HepG2 (cell line): ENCODE measurements around the gene ARL5C. TPM values are rescaled to one million over a fixed set of nuclear protein-coding genes. Genes with fewer than 3 reads are reported as not detected.

Experiments
- DMAP1 ChIP-seq: IDR thresholded peaks from 2 replicates; pipeline ENCODE4 v1.6.1; 2016
- DZIP1 ChIP-seq: sonication (generic); formaldehyde crosslinking; IDR thresholded peaks from 2 replicates; pipeline ENCODE4 v1.5.0; 2020; ENCODE audit warnings: mild to moderate bottlenecking, missing genetic modification reagents
- GZF1 ChIP-seq: sonication (generic); formaldehyde crosslinking; IDR thresholded peaks from 2 replicates; pipeline ENCODE4 v1.5.1; 2020; ENCODE audit warnings: mild to moderate bottlenecking, missing genetic modification reagents
- NFE2 ChIP-seq: sonication (generic); formaldehyde crosslinking; IDR thresholded peaks from 2 replicates; pipeline ENCODE4 v1.4.0; 2020; ENCODE audit warnings: missing genetic modification reagents
- TGIF2 ChIP-seq: IDR thresholded peaks from 2 replicates; pipeline ENCODE4 v1.6.1; 2016; ENCODE audit warnings: control low read depth, missing compliant biosample characterization
- TOE1 ChIP-seq: sonication (generic); formaldehyde crosslinking; IDR thresholded peaks from 2 replicates; pipeline ENCODE4 v1.4.0; 2020; ENCODE audit warnings: mild to moderate bottlenecking, missing genetic modification reagents
- ZBED4 ChIP-seq: sonication (generic); formaldehyde crosslinking; IDR thresholded peaks from 2 replicates; pipeline ENCODE4 v1.4.0; 2020; ENCODE audit warnings: missing genetic modification reagents, borderline replicate concordance
- ZBTB26 ChIP-seq: IDR thresholded peaks from 2 replicates; pipeline ENCODE4 v1.6.1; 2016; ENCODE audit warnings: missing compliant biosample characterization, missing genetic modification reagents, borderline replicate concordance
- ZEB1 ChIP-seq: IDR thresholded peaks from 2 replicates; pipeline ENCODE4 v1.6.1; 2012; ENCODE audit warnings: mild to moderate bottlenecking, low read depth, inconsistent platforms; ENCODE audit not compliant: insufficient replicate concordance
- ZFP36L2 ChIP-seq: sonication (generic); formaldehyde crosslinking; IDR thresholded peaks from 2 replicates; pipeline ENCODE4 v1.4.0; 2020; ENCODE audit warnings: missing genetic modification reagents
- ZFX ChIP-seq: sonication (generic); formaldehyde crosslinking; IDR thresholded peaks from 2 replicates; pipeline ENCODE4 v1.4.0; 2020; ENCODE audit warnings: mild to moderate bottlenecking, low read depth, missing genetic modification reagents, moderate library complexity
- ZNF646 ChIP-seq: sonication (generic); formaldehyde crosslinking; IDR thresholded peaks from 2 replicates; pipeline ENCODE4 v1.9.0; 2021; ENCODE audit warnings: mild to moderate bottlenecking, missing genetic modification reagents
- polyA plus RNA-seq, 8 experiments: library from polyadenylated mRNA; depleted of rRNA in 3 of 8; stranded (reverse) in 7 of 8; unstranded in 1 of 8; fragments of >200 nt; fragmentation: Illumina TruSeq in 4 of 8; extraction: Trizol in 4 of 8; gene quantifications; 2 replicates each; pipeline versions ENCODE4 v1.2.1 to v1.2.3, GENCODE V29; 2011 to 2016; ENCODE audit warnings: low read depth in 4 of 8, missing spikeins in 1 of 8, mixed read lengths in 1 of 8; ENCODE audit not compliant: insufficient read depth in 1 of 8
- total RNA-seq, 5 experiments: library from RNA; depleted of rRNA; stranded (reverse); fragments of >200 nt; fragmentation: Illumina TruSeq; extraction: Trizol; gene quantifications; 2 replicates each; pipeline ENCODE4 v1.2.3, GENCODE V29; 2016; ENCODE audit warnings: low read depth in 1 of 5

Gene ARL5C
- total and polyA plus RNA-seq, 2 of the 13 experiments (the other 11 are each of a cell fraction or from before 2014, with no cell fraction given), result not detected

GRCh38 chr17:39197380-39198185 lies 31.6 kb upstream of the ARL5C start, which contains the start of gene CACNB1 (continued):
- TF ChIP-seq ZBTB26 (CRISPR knock-in tag) (no peak; the same call in 1 of the 2 replicates), ZEB1 (no peak), ZNF646 (CRISPR knock-in tag) (no peak), GZF1 (CRISPR knock-in tag) (no peak), TOE1 (CRISPR knock-in tag) (no peak), ZFP36L2 (CRISPR knock-in tag) (no peak), ZFX (CRISPR knock-in tag) (peak; percentile 62; the same call in 1 of the 2 replicates), DZIP1 (CRISPR knock-in tag) (no peak), TGIF2 (CRISPR knock-in tag) (no peak), NFE2 (CRISPR knock-in tag) (no peak), DMAP1 (CRISPR knock-in tag) (peak; percentile 21; the same call in 1 of the 2 replicates), ZBED4 (CRISPR knock-in tag) (no peak)
